Naive B cell (primary cell): ENCODE data around the gene NECTIN2. TPM values are rescaled to one million over a fixed set of nuclear protein-coding genes. Genes with fewer than 3 reads are reported as not detected.
"Not testable (repeated sequence)": the region's sequence is repeated elsewhere in the genome, so short reads cannot be mapped to it uniquely, and the experiment has no call there.

Experiments used
- ATAC-seq, 2 donors: fragments of 150-1000 bp; cut with Tn5 transposase; 2 replicates each; pipeline ENCODE4 v1.10.0; 2021; ENCODE audit warnings: low read depth in 2 of 2, mild to moderate bottlenecking in 2 of 2, moderate library complexity in 2 of 2
- DNase-seq: peaks from one replicate; pipeline ENCODE4 v3.0.0; 2022
- H3K27ac Mint-ChIP-seq, 6 donors: one replicate each; pipeline ENCODE4 v1.8.0; 2020 to 2022; ENCODE audit warnings: mild to moderate bottlenecking in 6 of 6, mixed read lengths in 6 of 6, moderate library complexity in 5 of 6, inconsistent platforms in 2 of 6
- H3K27me3 Mint-ChIP-seq, 3 donors: one replicate each; pipeline ENCODE4 v1.8.0; 2021 to 2022; ENCODE audit warnings: mixed read lengths in 3 of 3, mild to moderate bottlenecking in 1 of 3
- H3K36me3 Mint-ChIP-seq, 2 donors: one replicate each; pipeline ENCODE4 v1.8.0; 2020 to 2022; ENCODE audit warnings: mixed read lengths in 2 of 2, inconsistent platforms in 1 of 2, mild to moderate bottlenecking in 1 of 2
- H3K4me1 Mint-ChIP-seq, 3 donors: one replicate each; pipeline ENCODE4 v1.8.0; 2020 to 2022; ENCODE audit warnings: mixed read lengths in 3 of 3, inconsistent platforms in 1 of 3, mild to moderate bottlenecking in 1 of 3, moderate library complexity in 1 of 3
- H3K4me3 Mint-ChIP-seq, 8 donors: one replicate each; pipeline ENCODE4 v1.8.0; 2020 to 2022; ENCODE audit warnings: mild to moderate bottlenecking in 8 of 8, mixed read lengths in 8 of 8, moderate library complexity in 8 of 8, inconsistent platforms in 2 of 8
- H3K9me3 Mint-ChIP-seq, 7 donors: one replicate each; pipeline ENCODE4 v1.8.0; 2020 to 2022; ENCODE audit warnings: mixed read lengths in 7 of 7, mild to moderate bottlenecking in 5 of 7, inconsistent platforms in 2 of 7, moderate library complexity in 1 of 7
- polyA plus RNA-seq, 6 donors: library from polyadenylated mRNA; unstranded; fragments of 300-500 nt; fragmentation: Illumina TruSeq; gene quantifications; one replicate each; pipeline ENCODE4 v1.2.3, GENCODE V29; 2021; ENCODE audit warnings: low read depth in 6 of 6

NECTIN2 gene
- polyA plus RNA-seq, 6 donors from 2014 or later: not detected

DNA sequence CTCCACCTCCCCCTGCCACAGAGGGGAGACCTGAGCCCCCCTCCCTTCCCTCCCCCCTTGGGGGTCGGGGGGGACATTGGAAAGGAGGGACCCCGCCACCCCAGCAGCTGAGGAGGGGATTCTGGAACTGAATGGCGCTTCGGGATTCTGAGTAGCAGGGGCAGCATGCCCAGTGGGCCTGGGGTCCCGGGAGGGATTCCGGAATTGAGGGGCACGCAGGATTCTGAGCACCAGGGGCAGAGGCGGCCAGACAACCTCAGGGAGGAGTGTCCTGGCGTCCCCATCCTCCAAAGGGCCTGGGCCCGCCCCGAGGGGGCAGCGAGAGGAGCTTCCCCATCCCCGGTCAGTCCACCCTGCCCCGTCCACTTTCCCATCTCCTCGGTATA lies 57.1 kb downstream of the NECTIN2 start:
- H3K27ac Mint-ChIP-seq: no peak overlapping the region
- H3K4me3 Mint-ChIP-seq: no peak overlapping the region
- H3K4me1 Mint-ChIP-seq: peaks cover 7 to 28% (median 17%) of the 10 kb centered on the region in 3 donors
- no peak for DNase-seq
- peaks cover 11 to 28% (median 24%) of the 10 kb centered on the region in 3 donors for H3K27me3 Mint-ChIP-seq
- H3K9me3 Mint-ChIP-seq: peaks cover 0 to 3% (median 0%) of the 10 kb centered on the region in 7 donors
- H3K36me3 Mint-ChIP-seq: peaks cover 0 to 8% of the 10 kb centered on the region in 2 donors
- ATAC-seq: no peak

DNA sequence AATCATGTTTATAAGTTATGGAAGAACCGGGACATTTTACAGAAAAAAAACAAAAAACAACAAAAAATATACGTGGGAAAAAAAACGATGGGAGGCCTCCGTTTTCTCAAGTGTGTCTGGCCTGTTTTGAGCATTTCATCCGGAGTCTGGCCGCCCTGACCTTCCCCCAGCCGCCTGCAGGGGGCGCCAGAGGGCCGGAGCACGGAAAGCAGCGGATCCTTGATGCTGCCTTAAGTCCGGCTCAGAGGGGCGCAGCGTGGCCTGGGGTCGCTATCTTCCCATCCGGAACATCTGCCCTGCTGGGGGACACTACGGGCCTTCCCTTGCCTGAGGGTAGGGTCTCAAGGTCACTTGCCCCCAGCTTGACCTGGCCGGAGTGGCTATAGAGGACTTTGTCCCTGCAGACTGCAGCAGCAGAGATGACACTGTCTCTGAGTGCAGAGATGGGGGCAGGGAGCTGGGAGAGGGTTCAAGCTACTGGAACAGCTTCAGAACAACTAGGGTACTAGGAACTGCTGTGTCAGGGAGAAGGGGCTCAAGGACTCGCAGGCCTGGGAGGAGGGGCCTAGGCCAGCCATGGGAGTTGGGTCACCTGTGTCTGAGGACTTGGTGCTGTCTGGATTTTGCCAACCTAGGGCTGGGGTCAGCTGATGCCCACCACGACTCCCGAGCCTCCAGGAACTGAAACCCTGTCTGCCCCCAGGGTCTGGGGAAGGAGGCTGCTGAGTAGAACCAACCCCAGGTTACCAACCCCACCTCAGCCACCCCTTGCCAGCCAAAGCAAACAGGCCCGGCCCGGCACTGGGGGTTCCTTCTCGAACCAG lies 57.7 kb downstream of the NECTIN2 start:
- H3K27me3 Mint-ChIP-seq: peaks cover 11 to 29% (median 28%) of the 10 kb centered on the region in 3 donors
- peak overlapping the region in 1 of 6 donors; percentile 85 for H3K27ac Mint-ChIP-seq
- peaks cover 0 to 8% of the 10 kb centered on the region in 2 donors for H3K36me3 Mint-ChIP-seq
- DNase-seq (peak; percentile 61), ATAC-seq (peak; percentile 58 to 71)
- peaks cover 0 to 4% (median 0%) of the 10 kb centered on the region in 7 donors for H3K9me3 Mint-ChIP-seq
- peaks cover 7 to 28% (median 17%) of the 10 kb centered on the region in 3 donors for H3K4me1 Mint-ChIP-seq
- H3K4me3 Mint-ChIP-seq: no peak overlapping the region

DNA sequence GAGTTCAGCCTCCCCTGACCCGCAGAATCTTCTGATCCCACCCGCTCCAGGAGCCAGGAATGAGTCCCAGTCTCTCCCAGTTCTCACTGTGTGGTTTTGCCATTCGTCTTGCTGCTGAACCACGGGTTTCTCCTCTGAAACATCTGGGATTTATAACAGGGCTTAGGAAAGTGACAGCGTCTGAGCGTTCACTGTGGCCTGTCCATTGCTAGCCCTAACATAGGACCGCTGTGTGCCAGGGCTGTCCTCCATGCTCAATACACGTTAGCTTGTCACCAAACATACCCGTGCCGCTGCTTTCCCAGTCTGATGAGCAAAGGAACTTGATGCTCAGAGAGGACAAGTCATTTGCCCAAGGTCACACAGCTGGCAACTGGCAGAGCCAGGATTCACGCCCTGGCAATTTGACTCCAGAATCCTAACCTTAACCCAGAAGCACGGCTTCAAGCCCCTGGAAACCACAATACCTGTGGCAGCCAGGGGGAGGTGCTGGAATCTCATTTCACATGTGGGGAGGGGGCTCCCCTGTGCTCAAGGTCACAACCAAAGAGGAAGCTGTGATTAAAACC lies 58.4 kb downstream of the NECTIN2 start:
- Mint-ChIP-seq H3K9me3 (peaks cover 0 to 4% (median 0%) of the 10 kb centered on the region in 7 donors), H3K36me3 (peaks cover 0 to 8% of the 10 kb centered on the region in 2 donors), H3K4me1 (peaks cover 7 to 28% (median 17%) of the 10 kb centered on the region in 3 donors), H3K4me3 (no peak overlapping the region), H3K27ac (peak overlapping the region in 1 of 6 donors; percentile 85), H3K27me3 (peaks cover 11 to 34% (median 28%) of the 10 kb centered on the region in 3 donors)
- no peak for DNase-seq
- no peak for ATAC-seq

DNA sequence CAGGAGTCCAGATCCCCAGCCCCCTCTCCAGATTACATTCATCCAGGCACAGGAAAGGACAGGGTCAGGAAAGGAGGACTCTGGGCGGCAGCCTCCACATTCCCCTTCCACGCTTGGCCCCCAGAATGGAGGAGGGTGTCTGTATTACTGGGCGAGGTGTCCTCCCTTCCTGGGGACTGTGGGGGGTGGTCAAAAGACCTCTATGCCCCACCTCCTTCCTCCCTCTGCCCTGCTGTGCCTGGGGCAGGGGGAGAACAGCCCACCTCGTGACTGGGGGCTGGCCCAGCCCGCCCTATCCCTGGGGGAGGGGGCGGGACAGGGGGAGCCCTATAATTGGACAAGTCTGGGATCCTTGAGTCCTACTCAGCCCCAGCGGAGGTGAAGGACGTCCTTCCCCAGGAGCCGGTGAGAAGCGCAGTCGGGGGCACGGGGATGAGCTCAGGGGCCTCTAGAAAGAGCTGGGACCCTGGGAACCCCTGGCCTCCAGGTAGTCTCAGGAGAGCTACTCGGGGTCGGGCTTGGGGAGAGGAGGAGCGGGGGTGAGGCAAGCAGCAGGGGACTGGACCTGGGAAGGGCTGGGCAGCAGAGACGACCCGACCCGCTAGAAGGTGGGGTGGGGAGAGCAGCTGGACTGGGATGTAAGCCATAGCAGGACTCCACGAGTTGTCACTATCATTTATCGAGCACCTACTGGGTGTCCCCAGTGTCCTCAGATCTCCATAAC lies 59.5 kb downstream of the NECTIN2 start, which contains the start of gene APOE:
Gene APOE, plus strand, starts transcription at position 360 of the 724 bp plus-strand sequence. CDS start 829 bp downstream, outside the sequence.
- ATAC-seq (peak in 1 of 2 donors; percentile 3), DNase-seq (no peak)
- Mint-ChIP-seq H3K4me1 (peaks cover 7 to 28% (median 17%) of the 10 kb centered on the region in 3 donors), H3K27ac (no peak within 1 kb of the TSS), H3K4me3 (peak within 1 kb of the TSS in 4 of 8 donors; percentile 25 to 69 (median 50)), H3K9me3 (peaks cover 0 to 4% (median 0%) of the 10 kb centered on the region in 7 donors), H3K27me3 (peaks cover 11 to 35% (median 31%) of the 10 kb centered on the region in 3 donors), H3K36me3 (peaks cover 0 to 8% of the 10 kb centered on the region in 2 donors)

DNA sequence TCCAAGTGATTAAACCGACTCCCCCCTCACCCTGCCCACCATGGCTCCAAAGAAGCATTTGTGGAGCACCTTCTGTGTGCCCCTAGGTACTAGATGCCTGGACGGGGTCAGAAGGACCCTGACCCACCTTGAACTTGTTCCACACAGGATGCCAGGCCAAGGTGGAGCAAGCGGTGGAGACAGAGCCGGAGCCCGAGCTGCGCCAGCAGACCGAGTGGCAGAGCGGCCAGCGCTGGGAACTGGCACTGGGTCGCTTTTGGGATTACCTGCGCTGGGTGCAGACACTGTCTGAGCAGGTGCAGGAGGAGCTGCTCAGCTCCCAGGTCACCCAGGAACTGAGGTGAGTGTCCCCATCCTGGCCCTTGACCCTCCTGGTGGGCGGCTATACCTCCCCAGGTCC lies 61.5 kb downstream of the NECTIN2 start:
- peaks cover 0 to 4% of the 10 kb centered on the region in 2 donors for H3K36me3 Mint-ChIP-seq
- no peak overlapping the region for H3K4me3 Mint-ChIP-seq
- H3K9me3 Mint-ChIP-seq: peaks cover 0 to 4% (median 0%) of the 10 kb centered on the region in 7 donors
- DNase-seq (no peak), ATAC-seq (no peak)
- peaks cover 7 to 25% (median 17%) of the 10 kb centered on the region in 3 donors for H3K4me1 Mint-ChIP-seq
- H3K27me3 Mint-ChIP-seq: peaks cover 14 to 55% (median 46%) of the 10 kb centered on the region in 3 donors
- H3K27ac Mint-ChIP-seq: no peak overlapping the region

DNA sequence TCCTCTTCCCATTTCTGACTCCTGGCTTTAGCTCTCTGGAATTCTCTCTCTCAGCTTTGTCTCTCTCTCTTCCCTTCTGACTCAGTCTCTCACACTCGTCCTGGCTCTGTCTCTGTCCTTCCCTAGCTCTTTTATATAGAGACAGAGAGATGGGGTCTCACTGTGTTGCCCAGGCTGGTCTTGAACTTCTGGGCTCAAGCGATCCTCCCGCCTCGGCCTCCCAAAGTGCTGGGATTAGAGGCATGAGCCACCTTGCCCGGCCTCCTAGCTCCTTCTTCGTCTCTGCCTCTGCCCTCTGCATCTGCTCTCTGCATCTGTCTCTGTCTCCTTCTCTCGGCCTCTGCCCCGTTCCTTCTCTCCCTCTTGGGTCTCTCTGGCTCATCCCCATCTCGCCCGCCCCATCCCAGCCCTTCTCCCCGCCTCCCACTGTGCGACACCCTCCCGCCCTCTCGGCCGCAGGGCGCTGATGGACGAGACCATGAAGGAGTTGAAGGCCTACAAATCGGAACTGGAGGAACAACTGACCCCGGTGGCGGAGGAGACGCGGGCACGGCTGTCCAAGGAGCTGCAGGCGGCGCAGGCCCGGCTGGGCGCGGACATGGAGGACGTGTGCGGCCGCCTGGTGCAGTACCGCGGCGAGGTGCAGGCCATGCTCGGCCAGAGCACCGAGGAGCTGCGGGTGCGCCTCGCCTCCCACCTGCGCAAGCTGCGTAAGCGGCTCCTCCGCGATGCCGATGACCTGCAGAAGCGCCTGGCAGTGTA lies 62.2 kb downstream of the NECTIN2 start:
- Mint-ChIP-seq H3K4me3 (no peak overlapping the region), H3K4me1 (peaks cover 7 to 24% (median 19%) of the 10 kb centered on the region in 3 donors), H3K27me3 (peaks cover 14 to 62% (median 52%) of the 10 kb centered on the region in 3 donors), H3K27ac (peak overlapping the region in 2 of 6 donors; percentile 56 to 61), H3K36me3 (no peaks in the 10 kb centered on the region), H3K9me3 (peaks cover 0 to 4% (median 0%) of the 10 kb centered on the region in 7 donors)
- DNase-seq (no peak), ATAC-seq (no peak)

DNA sequence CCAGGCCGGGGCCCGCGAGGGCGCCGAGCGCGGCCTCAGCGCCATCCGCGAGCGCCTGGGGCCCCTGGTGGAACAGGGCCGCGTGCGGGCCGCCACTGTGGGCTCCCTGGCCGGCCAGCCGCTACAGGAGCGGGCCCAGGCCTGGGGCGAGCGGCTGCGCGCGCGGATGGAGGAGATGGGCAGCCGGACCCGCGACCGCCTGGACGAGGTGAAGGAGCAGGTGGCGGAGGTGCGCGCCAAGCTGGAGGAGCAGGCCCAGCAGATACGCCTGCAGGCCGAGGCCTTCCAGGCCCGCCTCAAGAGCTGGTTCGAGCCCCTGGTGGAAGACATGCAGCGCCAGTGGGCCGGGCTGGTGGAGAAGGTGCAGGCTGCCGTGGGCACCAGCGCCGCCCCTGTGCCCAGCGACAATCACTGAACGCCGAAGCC lies 62.8 kb downstream of the NECTIN2 start:
- DNase-seq (no peak), ATAC-seq (no peak)
- H3K36me3 Mint-ChIP-seq: no peaks in the 10 kb centered on the region
- H3K4me1 Mint-ChIP-seq: peaks cover 7 to 19% (median 15%) of the 10 kb centered on the region in 3 donors
- H3K9me3 Mint-ChIP-seq: peaks cover 0 to 4% (median 0%) of the 10 kb centered on the region in 7 donors
- no peak overlapping the region for H3K4me3 Mint-ChIP-seq
- H3K27ac Mint-ChIP-seq: no peak overlapping the region
- peaks cover 19 to 68% (median 58%) of the 10 kb centered on the region in 3 donors for H3K27me3 Mint-ChIP-seq

DNA sequence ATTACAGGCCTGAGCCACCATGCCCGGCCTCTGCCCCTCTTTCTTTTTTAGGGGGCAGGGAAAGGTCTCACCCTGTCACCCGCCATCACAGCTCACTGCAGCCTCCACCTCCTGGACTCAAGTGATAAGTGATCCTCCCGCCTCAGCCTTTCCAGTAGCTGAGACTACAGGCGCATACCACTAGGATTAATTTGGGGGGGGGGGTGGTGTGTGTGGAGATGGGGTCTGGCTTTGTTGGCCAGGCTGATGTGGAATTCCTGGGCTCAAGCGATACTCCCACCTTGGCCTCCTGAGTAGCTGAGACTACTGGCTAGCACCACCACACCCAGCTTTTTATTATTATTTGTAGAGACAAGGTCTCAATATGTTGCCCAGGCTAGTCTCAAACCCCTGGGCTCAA lies 63.7 kb downstream of the NECTIN2 start:
- Mint-ChIP-seq H3K27ac (peak overlapping the region in 1 of 6 donors; percentile 88), H3K4me1 (peaks cover 15 to 27% (median 23%) of the 10 kb centered on the region in 3 donors), H3K27me3 (peaks cover 19 to 77% (median 68%) of the 10 kb centered on the region in 3 donors), H3K4me3 (no peak overlapping the region), H3K9me3 (peaks cover 0 to 4% (median 0%) of the 10 kb centered on the region in 7 donors), H3K36me3 (no peaks in the 10 kb centered on the region)
- no peak for ATAC-seq
- DNase-seq: no peak

DNA sequence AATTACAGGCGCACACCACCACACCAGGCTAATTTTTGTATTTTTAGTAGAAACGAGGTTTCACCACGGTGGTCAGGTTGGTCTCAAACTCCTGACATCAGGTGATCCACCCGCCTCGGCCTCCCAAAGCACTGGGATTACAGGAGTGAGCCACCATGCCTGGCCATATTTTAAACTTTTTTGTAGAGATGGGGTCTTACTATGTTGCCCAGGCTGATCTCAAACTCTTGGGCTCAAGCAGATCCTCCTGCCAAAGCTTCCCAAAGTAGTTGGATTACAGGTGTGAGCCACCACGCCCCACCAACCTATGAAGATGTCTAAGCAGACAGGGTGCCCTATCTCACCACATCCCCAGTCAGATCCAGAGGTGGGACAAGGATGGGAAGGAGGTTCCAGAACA lies 65.8 kb downstream of the NECTIN2 start:
- H3K27me3 Mint-ChIP-seq: peaks cover 13 to 61% (median 56%) of the 10 kb centered on the region in 3 donors
- not testable (repeated sequence) for H3K36me3 Mint-ChIP-seq, ATAC-seq, H3K27ac Mint-ChIP-seq, H3K9me3 Mint-ChIP-seq, DNase-seq
- H3K4me3 Mint-ChIP-seq: peak overlapping the region in 2 of 8 donors; percentile 9 to 40
- peaks cover 11 to 16% (median 15%) of the 10 kb centered on the region in 3 donors for H3K4me1 Mint-ChIP-seq

DNA sequence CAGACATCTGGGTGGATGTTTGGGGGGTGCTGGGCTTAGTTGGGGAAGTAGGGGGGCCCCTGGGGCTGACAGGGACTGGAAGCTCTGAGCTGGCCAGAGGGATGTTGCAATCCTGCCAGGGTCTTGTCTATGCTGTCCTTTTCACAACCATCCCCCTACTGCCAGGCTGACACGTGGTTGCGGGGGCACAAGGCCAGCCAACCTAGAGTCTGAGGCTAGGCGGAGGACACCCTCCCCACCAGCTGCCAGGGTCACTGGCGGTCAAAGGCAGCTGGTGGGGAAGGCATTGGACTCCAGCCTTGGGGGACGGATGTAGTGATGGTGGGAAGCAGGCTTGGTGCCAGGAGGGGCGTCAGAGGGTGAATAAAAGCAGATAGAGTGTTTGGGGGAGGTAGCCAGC lies 66.8 kb downstream of the NECTIN2 start:
- no peaks in the 10 kb centered on the region for H3K36me3 Mint-ChIP-seq
- H3K27ac Mint-ChIP-seq: no peak overlapping the region
- peak overlapping the region in 5 of 8 donors; percentile 32 to 96 (median 65) for H3K4me3 Mint-ChIP-seq
- no peak for ATAC-seq
- peaks cover 11 to 15% (median 12%) of the 10 kb centered on the region in 3 donors for H3K4me1 Mint-ChIP-seq
- DNase-seq: no peak
- peaks cover 0 to 4% (median 0%) of the 10 kb centered on the region in 7 donors for H3K9me3 Mint-ChIP-seq
- H3K27me3 Mint-ChIP-seq: peaks cover 11 to 55% (median 48%) of the 10 kb centered on the region in 3 donors

DNA sequence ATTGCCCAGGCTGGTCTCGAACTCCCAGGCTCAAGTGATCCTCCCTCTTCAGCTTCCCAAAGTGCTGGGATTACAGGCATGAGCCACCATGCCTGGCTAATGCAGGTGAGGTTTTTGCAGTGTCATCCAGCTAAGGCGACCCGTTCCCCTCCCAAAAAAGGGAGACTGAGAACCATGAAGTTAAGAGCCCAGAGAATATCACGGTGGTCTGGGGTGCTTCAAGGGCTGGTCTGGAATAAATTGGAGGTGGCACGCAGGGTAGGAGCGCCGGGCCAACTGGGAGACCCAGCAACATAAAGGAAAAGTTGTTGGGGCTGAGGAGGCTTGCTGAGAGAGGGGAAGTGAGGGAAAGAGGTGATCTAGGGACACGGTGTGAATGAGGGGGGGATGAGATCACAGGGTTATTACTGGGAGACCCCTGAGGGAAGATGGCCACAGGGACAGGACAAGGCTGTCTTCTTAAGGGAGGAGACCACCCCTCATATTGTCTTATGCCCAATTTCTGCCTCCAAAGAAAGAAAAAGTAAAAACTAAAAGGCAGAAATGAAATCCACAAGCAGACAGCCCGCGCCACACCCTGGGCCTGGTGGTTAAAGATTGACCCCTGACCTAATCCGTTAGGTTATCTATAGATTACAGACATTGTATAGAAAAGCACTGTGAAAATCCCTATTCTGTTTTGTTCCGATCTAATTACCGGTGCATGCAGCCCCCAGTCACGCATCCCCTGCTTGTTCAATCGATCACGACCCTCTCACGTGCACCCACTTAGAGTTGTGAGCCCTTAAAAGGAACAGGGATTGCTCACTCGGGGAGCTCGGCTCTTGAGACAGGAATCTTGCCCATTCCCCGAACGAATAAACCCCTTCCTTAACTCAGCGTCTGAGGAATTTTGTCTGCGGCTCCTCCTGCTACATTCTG lies 67.7 kb downstream of the NECTIN2 start:
- H3K36me3 Mint-ChIP-seq, H3K9me3 Mint-ChIP-seq, DNase-seq, ATAC-seq: not testable (repeated sequence)
- peak overlapping the region in 2 of 6 donors; percentile 20 to 26 for H3K27ac Mint-ChIP-seq
- peaks cover 8 to 50% (median 41%) of the 10 kb centered on the region in 3 donors for H3K27me3 Mint-ChIP-seq
- H3K4me1 Mint-ChIP-seq: peaks cover 11 to 15% (median 12%) of the 10 kb centered on the region in 3 donors
- peak overlapping the region; percentile 72 to 98 (median 94) for H3K4me3 Mint-ChIP-seq
